Measurements from ENCODE around the gene TEKT3.

Gene TEKT3

GRCh38 chr17:15349119-15349518 lies 7.7 kb upstream of the TEKT3 start:
- no peak for DNase-seq

GRCh38 chr17:15348021-15348420 lies 6.6 kb upstream of the TEKT3 start:
- no peak for DNase-seq

- no peak for DNase-seq
These were observed 4.7 kb upstream of the TEKT3 start for GRCh38 chr17:15346066-15346595.

- no peak for DNase-seq
These were observed 2.4 kb upstream of the TEKT3 start for GRCh38 chr17:15343749-15344148.

GRCh38 chr17:15342460-15342859 lies 1.1 kb upstream of the TEKT3 start:
- no peak for DNase-seq

GRCh38 chr17:15341966-15342365 lies 569 bp upstream of the TEKT3 start:
- DNase-seq: no peak

DNA sequence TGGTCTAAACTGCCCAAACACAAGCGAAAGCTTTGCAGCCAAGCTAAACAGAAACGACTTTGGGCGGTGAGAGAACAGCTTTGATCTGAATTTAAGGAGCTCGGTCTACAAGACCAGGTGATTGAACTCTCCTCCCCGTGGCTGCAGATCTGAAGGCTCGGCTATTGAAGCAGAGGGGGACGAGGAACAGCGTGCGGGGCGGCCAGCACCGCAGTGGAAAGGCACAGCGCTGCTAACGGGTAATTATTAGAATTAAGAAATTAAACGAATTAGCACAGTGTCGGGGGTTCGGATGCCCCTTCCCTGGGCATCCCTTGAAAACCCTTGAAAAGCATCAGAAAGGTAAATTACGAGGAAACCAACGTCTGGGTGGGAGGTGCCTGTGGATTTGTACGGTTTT lies 431 bp downstream of the TEKT3 start:
- DNase-seq: no peak

- no peak for DNase-seq
These were observed 6.0 kb downstream of the TEKT3 start for GRCh38 chr17:15335446-15335845.

GRCh38 chr17:15334266-15334665 lies 7.1 kb downstream of the TEKT3 start:
- DNase-seq: no peak

- DNase-seq: no peak
These were observed 9.1 kb downstream of the TEKT3 start for GRCh38 chr17:15332338-15332737.

DNA sequence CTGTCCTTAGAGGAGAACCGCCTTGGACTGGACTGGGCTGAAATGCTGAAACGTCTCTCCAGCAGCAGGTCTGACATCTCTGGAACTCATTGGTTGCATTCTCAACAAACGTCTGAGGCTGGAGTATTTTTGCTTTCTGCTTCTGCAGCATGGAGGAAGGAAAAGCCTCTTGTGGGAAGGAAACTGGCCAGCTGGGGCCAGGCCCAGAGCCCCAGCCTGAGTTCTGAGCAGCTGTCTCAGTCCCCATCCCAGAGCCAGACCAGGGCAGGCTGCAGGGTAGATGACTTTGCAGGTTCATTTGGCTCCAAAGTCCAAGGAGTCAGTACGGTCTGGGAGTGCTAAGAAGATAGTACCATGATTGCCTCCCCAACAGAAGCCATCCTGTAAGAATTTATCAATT lies 18.3 kb downstream of the TEKT3 start:
- DNase-seq: no peak

DNA sequence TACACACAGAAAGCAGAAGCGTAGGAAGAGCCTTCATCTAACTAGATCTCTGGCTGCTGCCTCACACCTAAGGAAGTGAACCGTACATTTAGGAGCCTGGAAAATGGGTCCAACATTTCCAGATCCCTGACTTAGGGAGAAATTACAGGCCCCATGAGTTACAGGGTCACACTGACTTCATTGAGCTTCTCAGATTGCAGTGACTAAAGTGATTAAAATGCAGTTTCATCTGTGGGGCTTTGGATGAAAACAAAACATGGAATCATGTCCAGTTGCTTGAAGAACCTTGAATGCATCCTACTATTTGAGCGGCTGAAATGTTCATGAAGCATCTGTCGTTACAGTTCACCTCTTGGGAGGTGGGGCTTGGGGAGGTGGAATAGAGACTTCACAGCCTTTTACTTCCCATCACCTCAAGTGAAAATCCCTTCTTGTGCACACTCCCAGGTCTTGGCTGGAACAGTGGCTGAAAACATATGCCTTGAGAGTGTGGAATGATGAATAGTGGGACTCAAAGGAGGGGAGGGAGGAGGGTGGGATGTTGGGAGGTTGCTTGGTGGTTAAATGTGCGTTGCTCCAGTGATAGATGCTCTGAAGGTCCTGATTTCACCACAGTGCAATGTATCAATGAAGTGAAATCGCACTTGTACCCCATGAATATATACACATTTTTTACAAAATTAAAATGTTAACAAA lies 19.7 kb downstream of the TEKT3 start:
- DNase-seq: no peak

DNA sequence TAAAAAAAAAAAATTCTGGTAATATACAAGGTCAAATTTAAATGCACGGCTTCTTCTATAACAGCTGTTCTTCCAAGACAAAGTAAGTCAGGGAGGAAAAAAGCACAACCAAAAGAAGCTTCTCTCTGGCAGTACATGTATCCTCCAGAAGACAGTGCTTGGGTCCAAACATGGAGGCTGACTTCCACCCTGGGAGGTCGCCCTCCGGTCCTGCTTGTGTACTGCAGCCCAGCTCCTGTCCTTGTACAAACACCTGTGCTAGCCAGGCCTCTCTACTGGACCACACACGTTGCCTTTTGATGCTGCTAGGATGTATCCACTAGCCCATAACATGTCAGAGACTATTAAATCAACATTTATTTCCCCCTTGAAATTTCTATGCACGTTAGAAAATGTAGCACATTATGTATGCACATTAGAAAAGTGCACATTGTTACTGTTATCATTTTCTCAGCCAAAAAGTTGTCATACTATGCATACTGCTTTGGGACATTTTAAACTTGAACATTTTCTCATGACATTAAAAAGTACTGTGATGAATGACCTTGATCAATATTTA lies 21.9 kb downstream of the TEKT3 start:
- no peak for DNase-seq

DNA sequence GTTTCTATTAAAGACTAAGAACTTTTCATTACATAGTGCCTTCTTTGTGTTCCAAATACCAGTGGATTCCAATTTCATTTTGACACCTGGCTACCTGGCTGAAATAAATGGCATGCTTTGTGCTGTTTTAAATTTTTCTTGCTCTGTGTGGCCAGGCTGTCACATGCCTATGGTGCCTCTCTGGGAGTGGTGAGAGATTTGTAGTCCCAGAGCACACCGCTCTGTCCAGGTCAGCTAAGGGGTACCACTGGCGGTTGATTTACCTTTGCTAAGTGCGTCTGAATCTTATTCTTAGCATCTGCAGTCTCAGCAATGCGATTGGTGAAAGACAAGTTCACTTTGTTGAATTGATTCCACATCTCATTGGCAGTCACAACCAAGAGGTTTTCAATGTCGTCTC lies 29.4 kb downstream of the TEKT3 start:
- no peak for DNase-seq

- DNase-seq: no peak
These were observed 31.6 kb downstream of the TEKT3 start for GRCh38 chr17:15309793-15310192.

- DNase-seq: no peak
These were observed 32.2 kb downstream of the TEKT3 start for GRCh38 chr17:15309236-15309635.

DNA sequence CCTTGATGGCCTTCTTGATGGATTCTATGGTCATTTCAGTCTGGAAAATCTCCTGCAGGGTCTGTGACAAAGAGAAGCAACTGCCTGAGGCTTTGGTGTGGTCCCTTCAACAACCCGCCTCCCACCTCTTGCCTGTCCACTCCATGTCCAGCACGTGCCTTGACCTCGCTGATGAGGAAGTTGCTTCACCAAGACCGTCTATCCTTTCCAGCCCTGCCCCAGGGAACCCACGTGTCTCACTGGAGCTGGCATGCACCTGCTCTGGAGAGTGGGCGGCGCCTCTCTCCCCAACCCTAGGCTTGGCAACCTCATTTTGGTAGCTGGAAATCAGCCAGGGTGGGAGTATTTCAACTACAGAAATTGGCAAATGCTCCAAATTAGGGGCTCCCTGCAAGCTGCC lies 32.6 kb downstream of the TEKT3 start:
- DNase-seq: no peak

DNA sequence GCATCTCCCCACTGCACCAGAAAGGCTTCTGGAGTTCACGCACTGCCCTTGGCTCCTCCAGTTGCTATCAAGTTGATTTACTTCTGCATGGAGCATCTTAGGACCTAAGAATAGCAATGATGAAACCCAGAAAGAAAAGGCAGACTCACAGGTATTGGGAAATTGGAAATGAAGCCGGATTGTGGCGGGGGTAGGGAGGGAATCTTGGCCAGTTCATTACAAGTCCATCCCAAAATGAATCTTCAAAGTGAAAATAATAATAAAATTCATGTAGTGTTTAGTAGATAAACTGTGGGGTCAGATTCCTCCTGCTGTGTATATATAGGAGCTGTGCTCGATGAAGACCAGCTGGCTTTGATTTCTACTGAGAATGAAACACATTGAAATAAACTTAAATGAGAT lies 33.7 kb downstream of the TEKT3 start:
- DNase-seq: no peak

DNA sequence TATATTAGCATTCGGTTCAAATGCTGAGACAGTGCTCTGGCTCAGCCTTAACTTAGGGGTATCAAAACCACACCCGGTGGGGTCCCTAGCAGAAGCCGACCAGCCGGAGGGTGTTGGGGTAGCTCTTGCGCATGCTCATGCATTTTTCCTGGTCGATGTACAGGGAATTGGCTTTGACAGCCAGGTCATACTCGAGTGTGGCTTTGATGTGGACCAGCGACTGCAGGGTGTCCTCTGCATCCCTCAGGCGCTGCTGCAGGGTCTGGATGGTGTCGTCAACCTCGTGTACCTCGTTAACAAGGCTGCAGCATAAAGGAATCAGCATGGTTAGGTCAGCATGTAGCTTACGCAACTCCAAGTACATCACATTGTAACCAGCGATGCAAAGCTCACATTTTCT lies 37.5 kb downstream of the TEKT3 start:
- no peak for DNase-seq

DNA sequence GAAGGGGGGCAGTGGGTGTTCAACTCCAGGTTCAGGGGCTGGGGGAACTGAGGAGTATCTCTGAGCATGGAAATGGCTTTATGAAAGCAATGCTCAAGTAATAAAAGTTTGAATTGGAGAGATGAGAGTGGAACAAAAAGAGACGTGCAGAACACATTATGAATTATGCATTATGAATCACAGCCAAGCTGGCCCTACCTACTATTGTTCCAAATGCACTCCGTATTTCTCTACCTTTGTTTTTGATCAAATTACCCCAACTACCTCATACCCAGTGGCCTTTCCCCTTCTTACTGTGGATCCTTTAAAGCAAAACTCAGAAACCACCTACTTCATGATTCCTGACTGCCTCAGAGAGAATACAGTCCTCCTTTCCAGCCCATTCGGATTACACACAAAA lies 38.1 kb downstream of the TEKT3 start:
- DNase-seq: no peak

DNA sequence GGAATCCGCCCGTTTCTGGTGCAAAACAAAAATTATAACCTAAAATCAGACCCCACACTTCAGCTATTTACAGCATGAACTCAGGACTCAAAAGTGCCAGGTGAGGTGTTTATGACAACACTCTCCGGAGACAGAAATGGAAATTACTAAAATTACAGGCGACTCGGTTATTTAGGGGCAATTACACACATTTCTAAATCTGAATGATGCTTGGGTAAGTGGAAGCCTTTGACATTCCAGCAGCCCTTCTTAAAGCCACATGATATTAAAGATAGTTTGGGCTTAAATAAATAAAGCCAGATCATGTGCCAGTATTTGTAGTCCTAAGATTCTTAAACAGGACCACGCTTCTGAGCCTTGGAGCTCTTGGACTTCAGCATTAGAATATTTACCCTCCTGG lies 39.6 kb downstream of the TEKT3 start:
- DNase-seq: no peak

DNA sequence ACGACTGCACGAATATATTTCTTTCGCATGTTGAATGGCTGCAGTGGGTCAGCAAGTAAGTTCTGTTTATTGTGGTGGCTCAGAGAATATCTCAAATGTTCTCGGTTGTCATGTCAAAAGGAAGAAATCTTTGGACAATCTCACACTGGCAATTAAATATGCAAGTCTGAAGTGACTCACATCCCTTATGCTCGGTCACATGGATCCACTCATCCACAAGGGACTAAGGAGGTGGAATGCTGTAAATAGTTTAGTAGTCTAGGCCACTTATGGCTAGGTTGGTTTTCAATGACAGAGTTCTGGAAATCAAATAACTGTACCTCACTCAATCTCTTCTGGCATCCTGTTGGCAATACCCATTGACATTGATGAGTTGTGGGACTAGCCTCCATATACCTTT lies 43.2 kb downstream of the TEKT3 start:
- no peak for DNase-seq

- DNase-seq: no peak
These were observed 47.8 kb downstream of the TEKT3 start for GRCh38 chr17:15293558-15293957.

DNA sequence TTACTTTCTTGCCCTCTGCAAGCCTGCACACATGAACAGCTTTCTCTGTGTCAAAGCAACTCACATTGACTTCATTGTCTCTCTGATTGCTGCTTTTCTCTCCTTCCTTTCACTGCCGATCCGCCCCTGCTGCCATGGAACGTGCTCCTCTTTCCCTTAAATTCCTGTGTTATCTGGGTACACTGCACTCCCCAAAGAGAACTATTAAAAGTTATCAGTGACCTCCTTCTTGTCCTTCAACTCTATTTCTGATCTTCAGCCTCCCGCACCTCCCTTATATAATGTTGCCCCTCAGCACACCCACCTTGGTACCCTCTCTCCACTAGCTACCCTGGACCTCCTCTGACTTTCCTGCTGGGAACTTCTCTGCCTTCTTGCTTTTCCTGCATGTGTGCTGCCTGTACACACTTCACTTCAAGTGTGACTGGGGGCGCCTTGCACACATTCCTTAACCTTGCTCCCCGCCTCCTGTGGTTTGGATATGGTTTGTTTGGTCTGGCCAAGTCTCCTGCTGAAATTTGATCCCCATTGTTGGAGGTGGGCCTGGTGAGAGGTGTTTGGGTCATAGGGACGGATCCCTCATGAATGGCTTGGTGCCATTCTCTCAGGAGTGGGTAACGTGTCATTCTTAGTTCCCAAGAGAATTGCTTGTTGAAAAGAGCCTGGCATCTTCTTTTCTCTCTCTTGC lies 49.6 kb downstream of the TEKT3 start:
- DNase-seq: no peak

All from stimulated activated CD4-positive, alpha-beta T cell treated with anti-CD3 and anti-CD28 coated beads, Interleukin-2, amount 100 ng/mL, for 48 hours (primary cell).